ENCODE results near the gene PCED1A. TPM values are rescaled to one million over a fixed set of nuclear protein-coding genes. Genes with fewer than 3 reads are reported as not detected.

Gene PCED1A
- total and polyA plus RNA-seq, 9 of the 15 experiments (the other 6 are each of a cell fraction or from before 2014, with no cell fraction given), result 1.5 to 11.5 (median 5.9) TPM

- TF ChIP-seq, protein P1, sequence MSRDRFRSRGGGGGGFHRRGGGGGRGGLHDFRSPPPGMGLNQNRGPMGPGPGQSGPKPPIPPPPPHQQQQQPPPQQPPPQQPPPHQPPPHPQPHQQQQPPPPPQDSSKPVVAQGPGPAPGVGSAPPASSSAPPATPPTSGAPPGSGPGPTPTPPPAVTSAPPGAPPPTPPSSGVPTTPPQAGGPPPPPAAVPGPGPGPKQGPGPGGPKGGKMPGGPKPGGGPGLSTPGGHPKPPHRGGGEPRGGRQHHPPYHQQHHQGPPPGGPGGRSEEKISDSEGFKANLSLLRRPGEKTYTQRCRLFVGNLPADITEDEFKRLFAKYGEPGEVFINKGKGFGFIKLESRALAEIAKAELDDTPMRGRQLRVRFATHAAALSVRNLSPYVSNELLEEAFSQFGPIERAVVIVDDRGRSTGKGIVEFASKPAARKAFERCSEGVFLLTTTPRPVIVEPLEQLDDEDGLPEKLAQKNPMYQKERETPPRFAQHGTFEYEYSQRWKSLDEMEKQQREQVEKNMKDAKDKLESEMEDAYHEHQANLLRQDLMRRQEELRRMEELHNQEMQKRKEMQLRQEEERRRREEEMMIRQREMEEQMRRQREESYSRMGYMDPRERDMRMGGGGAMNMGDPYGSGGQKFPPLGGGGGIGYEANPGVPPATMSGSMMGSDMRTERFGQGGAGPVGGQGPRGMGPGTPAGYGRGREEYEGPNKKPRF (IDR thresholded peaks at IDR 0.05; ENCODE audit: low read depth, low read length), result no peak
- TF ChIP-seq HNRNPL (IDR thresholded peaks at IDR 0.05; ENCODE audit: low read depth, low read length) (no peak), ZHX1 (conservative IDR thresholded peaks at IDR 0.05; ENCODE audit: low read length) (no peak), HDAC8 (tag; IDR thresholded peaks at IDR 0.05) (no peak), PPARD (CRISPR knock-in tag; IDR thresholded peaks at IDR 0.05) (no peak), SREBF1 (IDR thresholded peaks at IDR 0.05; ENCODE audit: borderline replicate concordance, low read depth, low read length) (no peak), CBX8 (IDR thresholded peaks at IDR 0.05; ENCODE audit: borderline replicate concordance, extremely low read depth, low read depth, low read length, poor library complexity, severe bottlenecking) (no peak), SIN3B (IDR thresholded peaks at IDR 0.05; ENCODE audit: low read depth) (peak; percentile 59), TRIM24 (IDR thresholded peaks at IDR 0.05) (peak in 1 of 2 experiments; percentile 7; a peak in 1 of 4 replicates), SUPT5H (IDR thresholded peaks at IDR 0.05) (peak; percentile 97), ETS1 (conservative IDR thresholded peaks at IDR 0.05; ENCODE audit: control insufficient read depth, low read depth, low read length) (no peak; the same call in 1 of the 2 replicates), ZNF740 (CRISPR knock-in tag; IDR thresholded peaks at IDR 0.05) (no peak), ZNF740 (tag; IDR thresholded peaks at IDR 0.05) (no peak)
- TF ChIP-seq, protein P2, sequence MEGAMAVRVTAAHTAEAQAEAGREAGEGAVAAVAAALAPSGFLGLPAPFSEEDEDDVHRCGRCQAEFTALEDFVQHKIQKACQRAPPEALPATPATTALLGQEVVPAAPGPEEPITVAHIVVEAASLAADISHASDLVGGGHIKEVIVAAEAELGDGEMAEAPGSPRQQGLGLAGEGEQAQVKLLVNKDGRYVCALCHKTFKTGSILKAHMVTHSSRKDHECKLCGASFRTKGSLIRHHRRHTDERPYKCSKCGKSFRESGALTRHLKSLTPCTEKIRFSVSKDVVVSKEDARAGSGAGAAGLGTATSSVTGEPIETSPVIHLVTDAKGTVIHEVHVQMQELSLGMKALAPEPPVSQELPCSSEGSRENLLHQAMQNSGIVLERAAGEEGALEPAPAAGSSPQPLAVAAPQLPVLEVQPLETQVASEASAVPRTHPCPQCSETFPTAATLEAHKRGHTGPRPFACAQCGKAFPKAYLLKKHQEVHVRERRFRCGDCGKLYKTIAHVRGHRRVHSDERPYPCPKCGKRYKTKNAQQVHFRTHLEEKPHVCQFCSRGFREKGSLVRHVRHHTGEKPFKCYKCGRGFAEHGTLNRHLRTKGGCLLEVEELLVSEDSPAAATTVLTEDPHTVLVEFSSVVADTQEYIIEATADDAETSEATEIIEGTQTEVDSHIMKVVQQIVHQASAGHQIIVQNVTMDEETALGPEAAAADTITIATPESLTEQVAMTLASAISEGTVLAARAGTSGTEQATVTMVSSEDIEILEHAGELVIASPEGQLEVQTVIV (CRISPR knock-in tag; IDR thresholded peaks at IDR 0.05; ENCODE audit: borderline replicate concordance), result no peak
Observed at GRCh38 chr20:2873010-2873746, 32.7 kb upstream of the PCED1A start, which contains the start of gene PTPRA (continued).
